ENCODE results near the gene TMEM138. TPM values are rescaled to one million over a fixed set of nuclear protein-coding genes. Genes with fewer than 3 reads are reported as not detected.

Gene TMEM138
- total and polyA plus RNA-seq, 2 of the 13 experiments (the other 11 are each of a cell fraction or from before 2014, with no cell fraction given) = 43.5 to 61.0 TPM

- Histone ChIP-seq H3K36me3 (replicated peaks in 1 of 2; ENCODE audit: control insufficient read depth in 1 of 2, insufficient read depth in 2 of 2, low read length in 2 of 2) (peaks cover 43 to 78% of the 10 kb centered on the region in 2 experiments), H3K4me2 (ENCODE audit: low read depth, low read length) (no peak overlapping the region), H3K9ac (ENCODE audit: insufficient read depth, low read depth, low read length) (no peak overlapping the region), H3K9me3 (ENCODE audit: low read length) (no peaks in the 10 kb centered on the region), H3K79me2 (ENCODE audit: insufficient read depth, low read length) (no peaks in the 10 kb centered on the region), H2AFZ (ENCODE audit: low read length) (no peak overlapping the region), H3K4me1 (ENCODE audit: insufficient read depth, low read length) (no peaks in the 10 kb centered on the region), H3K27me3 (ENCODE audit: control insufficient read depth in 1 of 2, insufficient read depth in 2 of 2, low read length in 2 of 2) (no peaks in the 10 kb centered on the region), H3K27ac (ENCODE audit: extremely low read length, insufficient read depth, low read length) (no peak overlapping the region), H3K4me3 (replicated peaks in 1 of 3; ENCODE audit: insufficient read depth in 1 of 3, low read depth in 2 of 3, low read length in 3 of 3) (no peak overlapping the region), H4K20me1 (ENCODE audit: insufficient read depth, low read length) (no peaks in the 10 kb centered on the region)
- DNase-seq (ENCODE audit: low spot score) (no peak), ATAC-seq (no peak), FAIRE-seq (no peak)
- BruUV-seq (replicated peaks) = no TSS peak
- CTCF ChIA-PET (ENCODE audit: low intra/inter-chr PET ratio, low total read pairs) = no interaction called here
- in situ Hi-C loops (cut with HindIII; ENCODE audit: extremely low pct_ligation_motif_present, low pct_unique_long_range_greater_than_20kb) (no loop called here), intact Hi-C loops (cut with micrococcal nuclease; ENCODE audit: unreplicated experiment) (no loop called here)
- no peak for TF ChIP-seq ZNF598 (CRISPR knock-in tag; IDR thresholded peaks at IDR 0.05; ENCODE audit: borderline replicate concordance)
- no peak for TF ChIP-seq IKZF1 (IDR thresholded peaks at IDR 0.05)
- TF ChIP-seq ZNF550 (CRISPR knock-in tag; IDR thresholded peaks at IDR 0.05; ENCODE audit: borderline replicate concordance) = no peak
- TF ChIP-seq, protein P1, sequence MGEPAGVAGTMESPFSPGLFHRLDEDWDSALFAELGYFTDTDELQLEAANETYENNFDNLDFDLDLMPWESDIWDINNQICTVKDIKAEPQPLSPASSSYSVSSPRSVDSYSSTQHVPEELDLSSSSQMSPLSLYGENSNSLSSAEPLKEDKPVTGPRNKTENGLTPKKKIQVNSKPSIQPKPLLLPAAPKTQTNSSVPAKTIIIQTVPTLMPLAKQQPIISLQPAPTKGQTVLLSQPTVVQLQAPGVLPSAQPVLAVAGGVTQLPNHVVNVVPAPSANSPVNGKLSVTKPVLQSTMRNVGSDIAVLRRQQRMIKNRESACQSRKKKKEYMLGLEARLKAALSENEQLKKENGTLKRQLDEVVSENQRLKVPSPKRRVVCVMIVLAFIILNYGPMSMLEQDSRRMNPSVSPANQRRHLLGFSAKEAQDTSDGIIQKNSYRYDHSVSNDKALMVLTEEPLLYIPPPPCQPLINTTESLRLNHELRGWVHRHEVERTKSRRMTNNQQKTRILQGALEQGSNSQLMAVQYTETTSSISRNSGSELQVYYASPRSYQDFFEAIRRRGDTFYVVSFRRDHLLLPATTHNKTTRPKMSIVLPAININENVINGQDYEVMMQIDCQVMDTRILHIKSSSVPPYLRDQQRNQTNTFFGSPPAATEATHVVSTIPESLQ (CRISPR knock-in tag; conservative IDR thresholded peaks at IDR 0.05) = no peak
- TF ChIP-seq NFE2L2 (IDR thresholded peaks at IDR 0.05; ENCODE audit: low read length) = no peak
- no peak for TF ChIP-seq ZC3H4 (CRISPR knock-in tag; IDR thresholded peaks at IDR 0.05; ENCODE audit: borderline replicate concordance)
- no peak for TF ChIP-seq ZSCAN9 (CRISPR knock-in tag; IDR thresholded peaks at IDR 0.05; ENCODE audit: borderline replicate concordance)
- POLR2A ChIA-PET = no interaction called here
- 97% methylated on average over 2 of the region's 2 CpGs for WGBS (ENCODE audit: low lambda C conversion rate)
These were observed 43.9 kb downstream of the TMEM138 start for GRCh38 chr11:61406067-61406466.
